ENCODE data around the gene PEX7.
"Not testable (repeated sequence)": the region's sequence is repeated elsewhere in the genome, so short reads cannot be mapped to it uniquely, and the experiment has no call there.

PEX7 gene

DNA sequence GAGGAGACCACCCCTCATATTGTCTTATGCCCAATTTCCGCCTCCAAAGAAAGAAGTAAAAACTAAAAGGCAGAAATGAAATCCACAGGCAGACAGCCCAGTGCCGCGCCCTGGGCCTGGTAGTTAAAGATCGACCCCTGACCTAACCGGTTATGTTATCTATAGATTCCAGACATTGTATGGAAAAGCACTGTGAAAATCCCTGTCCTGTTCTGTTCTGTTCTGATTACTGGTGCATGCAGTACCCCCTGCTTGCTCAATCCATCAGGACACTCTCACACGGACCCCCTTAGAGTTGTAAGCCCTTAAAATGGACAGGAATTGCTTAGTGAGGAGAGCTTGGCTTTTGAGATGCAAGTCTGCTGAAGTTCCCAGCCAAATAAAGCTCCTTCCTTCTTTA is 137.5 kb downstream of the PEX7 start:
- not testable (repeated sequence) for H3K4me1 ChIP-seq (ENCODE audit: control insufficient read depth, insufficient read depth, low read length); H3K9me3 ChIP-seq (ENCODE audit: control insufficient read depth, low read length); H3K4me3 ChIP-seq (ENCODE audit: insufficient read depth, low read depth, low read length); H3K36me3 ChIP-seq (ENCODE audit: control insufficient read depth, insufficient read depth, low read length); H3K27ac ChIP-seq (ENCODE audit: insufficient read depth, low read depth, low read length, poor library complexity, severe bottlenecking); H3K27me3 ChIP-seq (ENCODE audit: control insufficient read depth, insufficient read depth, low read length, poor library complexity, severe bottlenecking)
- WGBS, 2 experiments = 87 to 88% methylated on average over 6 of the region's 6 CpGs

GRCh38 chr6:136960781-136961180 is 138.4 kb downstream of the PEX7 start:
- 95 to 96% methylated on average over 2 of the region's 3 CpGs for WGBS, 2 experiments
- no peaks in the 10 kb centered on the region for H3K36me3 ChIP-seq (ENCODE audit: control insufficient read depth, insufficient read depth, low read length)

DNA sequence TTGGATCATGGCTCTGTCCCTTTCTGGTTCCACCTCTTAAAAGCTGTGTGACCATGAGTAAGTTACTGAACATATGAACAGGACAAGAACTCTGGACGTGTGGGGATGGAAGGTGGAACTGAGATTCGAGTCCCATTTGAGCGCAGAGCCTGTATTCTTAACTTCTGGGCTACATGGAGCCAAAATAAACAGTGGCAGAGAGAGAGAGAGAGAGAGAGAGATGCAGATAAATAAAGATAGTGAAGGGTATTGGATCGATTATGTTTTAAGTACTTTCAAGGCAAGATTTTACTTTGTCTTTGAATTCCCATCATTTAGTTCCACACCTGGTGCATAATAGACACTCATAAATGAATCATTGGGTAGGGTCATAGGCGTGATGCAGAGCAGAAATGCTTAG is 139.5 kb downstream of the PEX7 start:
- Histone ChIP-seq H3K4me3 (ENCODE audit: insufficient read depth, low read depth, low read length) (no peak overlapping the region), H3K36me3 (ENCODE audit: control insufficient read depth, insufficient read depth, low read length) (no peaks in the 10 kb centered on the region), H3K27ac (ENCODE audit: insufficient read depth, low read depth, low read length, poor library complexity, severe bottlenecking) (no peak overlapping the region), H3K27me3 (ENCODE audit: control insufficient read depth, insufficient read depth, low read length, poor library complexity, severe bottlenecking) (no peaks in the 10 kb centered on the region), H3K9me3 (ENCODE audit: control insufficient read depth, low read length) (no peaks in the 10 kb centered on the region), H3K4me1 (ENCODE audit: control insufficient read depth, insufficient read depth, low read length) (peaks cover 4% of the 10 kb centered on the region)
- 93% methylated on average over 4 to 5 of the region's 5 CpGs for WGBS, 2 experiments

More at GRCh38 chr6:136960781-136961180, 138.4 kb downstream of the PEX7 start:
- Histone ChIP-seq H3K4me1 (ENCODE audit: control insufficient read depth, insufficient read depth, low read length) (peaks cover 4% of the 10 kb centered on the region), H3K27ac (ENCODE audit: insufficient read depth, low read depth, low read length, poor library complexity, severe bottlenecking) (no peak overlapping the region), H3K4me3 (ENCODE audit: insufficient read depth, low read depth, low read length) (no peak overlapping the region), H3K9me3 (ENCODE audit: control insufficient read depth, low read length) (no peaks in the 10 kb centered on the region), H3K27me3 (ENCODE audit: control insufficient read depth, insufficient read depth, low read length, poor library complexity, severe bottlenecking) (no peaks in the 10 kb centered on the region)

DNA sequence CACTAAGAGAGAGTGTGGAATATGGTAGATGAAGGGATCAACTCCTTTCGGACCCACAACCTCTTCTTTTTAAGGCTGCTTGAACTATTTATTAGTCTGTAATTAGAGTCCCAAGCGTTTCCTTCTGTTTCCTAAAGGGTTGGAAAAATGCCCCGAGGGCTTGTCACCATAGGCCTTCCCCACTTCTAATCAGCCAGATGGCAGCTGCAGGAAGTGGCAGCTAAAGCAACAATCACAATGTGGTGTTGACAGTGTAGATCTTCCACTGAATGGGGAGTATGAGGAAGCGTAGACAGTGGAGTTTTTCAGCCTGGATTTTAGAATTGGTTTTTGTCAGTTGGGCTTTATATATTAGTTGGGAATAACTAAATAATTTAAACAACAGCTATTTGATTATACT is 140.3 kb downstream of the PEX7 start:
- Histone ChIP-seq H3K27ac (ENCODE audit: insufficient read depth, low read depth, low read length, poor library complexity, severe bottlenecking) (no peak overlapping the region), H3K9me3 (ENCODE audit: control insufficient read depth, low read length) (no peaks in the 10 kb centered on the region), H3K4me3 (ENCODE audit: insufficient read depth, low read depth, low read length) (no peak overlapping the region), H3K27me3 (ENCODE audit: control insufficient read depth, insufficient read depth, low read length, poor library complexity, severe bottlenecking) (no peaks in the 10 kb centered on the region), H3K4me1 (ENCODE audit: control insufficient read depth, insufficient read depth, low read length) (peaks cover 4% of the 10 kb centered on the region), H3K36me3 (ENCODE audit: control insufficient read depth, insufficient read depth, low read length) (no peaks in the 10 kb centered on the region)
- 31 to 45% methylated on average over 4 of the region's 4 CpGs for WGBS, 2 experiments

DNA sequence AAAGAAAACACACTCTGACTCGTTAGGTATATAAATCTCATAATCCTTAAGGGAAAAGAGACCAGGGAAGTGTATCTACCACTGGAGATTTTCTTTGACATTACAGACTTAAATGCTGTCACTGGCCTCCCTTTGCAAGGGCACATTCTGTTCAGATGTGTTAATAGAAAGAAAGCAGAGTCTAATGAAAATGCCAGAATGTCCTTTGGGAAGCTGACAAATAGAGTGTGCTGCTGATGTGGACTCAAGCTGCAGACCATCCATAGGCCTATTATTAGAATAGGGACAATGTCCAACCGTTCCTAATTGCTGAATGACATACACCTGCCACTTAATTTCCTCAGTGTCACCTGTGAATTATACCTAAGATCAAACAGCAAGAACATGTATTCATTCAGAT is 140.9 kb downstream of the PEX7 start:
- Histone ChIP-seq H3K4me1 (ENCODE audit: control insufficient read depth, insufficient read depth, low read length) (peaks cover 4% of the 10 kb centered on the region), H3K9me3 (ENCODE audit: control insufficient read depth, low read length) (no peaks in the 10 kb centered on the region), H3K4me3 (ENCODE audit: insufficient read depth, low read depth, low read length) (no peak overlapping the region), H3K27ac (ENCODE audit: insufficient read depth, low read depth, low read length, poor library complexity, severe bottlenecking) (no peak overlapping the region), H3K36me3 (ENCODE audit: control insufficient read depth, insufficient read depth, low read length) (no peaks in the 10 kb centered on the region), H3K27me3 (ENCODE audit: control insufficient read depth, insufficient read depth, low read length, poor library complexity, severe bottlenecking) (no peaks in the 10 kb centered on the region)
- 81 to 91% methylated on average over 2 of the region's 2 CpGs for WGBS, 2 experiments

Measured in ectodermal cell (in vitro differentiated cells).